Central memory CD8-positive, alpha-beta T cell (primary cell): Measurements from ENCODE around the gene C1QTNF4.

Source experiments
- ATAC-seq: fragments of 150-1000 bp; cut with Tn5 transposase; replicated peaks from 2 replicates; pipeline ENCODE4 v1.10.0; 2022; ENCODE audit warnings: mild to moderate bottlenecking, moderate FRiP score, moderate number of reproducible peaks; ENCODE audit not compliant: poor library complexity, severe bottlenecking; ENCODE audit errors: extremely low read depth
- DNase-seq, 2 donors: peaks; one replicate each; pipeline ENCODE4 v3.0.0; 2021; ENCODE audit warnings: low spot score in 2 of 2
- H3K27ac Mint-ChIP-seq: one replicate; pipeline ENCODE4 v1.8.0; 2022; ENCODE audit warnings: low read depth, mild to moderate bottlenecking, moderate library complexity, mixed read lengths
- H3K27me3 Mint-ChIP-seq: one replicate; pipeline ENCODE4 v1.8.0; 2022; ENCODE audit warnings: mixed read lengths
- H3K36me3 Mint-ChIP-seq: one replicate; pipeline ENCODE4 v1.8.0; 2022; ENCODE audit warnings: mild to moderate bottlenecking, moderate library complexity, mixed read lengths; ENCODE audit not compliant: insufficient read depth
- H3K4me1 Mint-ChIP-seq: one replicate; pipeline ENCODE4 v1.8.0; 2022; ENCODE audit warnings: mixed read lengths
- H3K4me3 Mint-ChIP-seq: one replicate; pipeline ENCODE4 v1.8.0; 2022; ENCODE audit warnings: mild to moderate bottlenecking, moderate library complexity, mixed read lengths
- H3K9me3 Mint-ChIP-seq: one replicate; pipeline ENCODE4 v1.8.0; 2022; ENCODE audit warnings: mixed read lengths

Gene C1QTNF4

GRCh38 chr11:47611348-47611794 lies 17.2 kb upstream of the C1QTNF4 start:
- Mint-ChIP-seq H3K4me1 (no peaks in the 10 kb centered on the region), H3K36me3 (peaks cover 5% of the 10 kb centered on the region), H3K27ac (no peak overlapping the region), H3K9me3 (no peaks in the 10 kb centered on the region), H3K27me3 (no peaks in the 10 kb centered on the region), H3K4me3 (no peak overlapping the region)
- DNase-seq (no peak), ATAC-seq (no peak)

- ATAC-seq (no peak), DNase-seq (no peak)
- no peaks in the 10 kb centered on the region for H3K4me1 Mint-ChIP-seq
- H3K27ac Mint-ChIP-seq = no peak overlapping the region
- peaks cover 1% of the 10 kb centered on the region for H3K36me3 Mint-ChIP-seq
- H3K27me3 Mint-ChIP-seq = no peaks in the 10 kb centered on the region
- no peak overlapping the region for H3K4me3 Mint-ChIP-seq
- H3K9me3 Mint-ChIP-seq = no peaks in the 10 kb centered on the region
These were observed 15.5 kb upstream of the C1QTNF4 start for GRCh38 chr11:47609675-47610074.

DNA sequence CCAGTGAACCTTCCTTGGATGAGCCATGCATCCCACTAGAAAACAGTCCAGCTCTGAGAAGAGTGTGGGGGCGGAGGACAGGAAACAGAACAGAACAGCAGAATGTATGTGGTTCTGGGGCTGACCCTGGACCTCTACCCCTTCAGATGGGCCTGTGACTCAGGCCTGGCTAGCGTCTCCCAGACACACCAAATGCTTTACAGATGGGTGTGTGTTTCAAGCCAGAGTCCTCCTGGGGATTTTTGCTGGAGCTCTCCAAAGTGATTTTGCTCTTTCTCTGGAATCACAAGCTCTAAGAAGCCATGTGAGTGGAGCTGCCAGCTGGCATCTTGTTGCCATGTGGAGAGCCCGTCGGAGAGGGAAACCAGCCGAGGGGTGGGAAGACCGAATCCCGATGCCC lies 13.2 kb upstream of the C1QTNF4 start:
- no peak overlapping the region for H3K27ac Mint-ChIP-seq
- peaks cover 2% of the 10 kb centered on the region for H3K36me3 Mint-ChIP-seq
- H3K27me3 Mint-ChIP-seq = no peaks in the 10 kb centered on the region
- no peak for ATAC-seq
- no peak overlapping the region for H3K4me3 Mint-ChIP-seq
- DNase-seq = no peak
- H3K4me1 Mint-ChIP-seq = no peaks in the 10 kb centered on the region
- no peaks in the 10 kb centered on the region for H3K9me3 Mint-ChIP-seq

DNA sequence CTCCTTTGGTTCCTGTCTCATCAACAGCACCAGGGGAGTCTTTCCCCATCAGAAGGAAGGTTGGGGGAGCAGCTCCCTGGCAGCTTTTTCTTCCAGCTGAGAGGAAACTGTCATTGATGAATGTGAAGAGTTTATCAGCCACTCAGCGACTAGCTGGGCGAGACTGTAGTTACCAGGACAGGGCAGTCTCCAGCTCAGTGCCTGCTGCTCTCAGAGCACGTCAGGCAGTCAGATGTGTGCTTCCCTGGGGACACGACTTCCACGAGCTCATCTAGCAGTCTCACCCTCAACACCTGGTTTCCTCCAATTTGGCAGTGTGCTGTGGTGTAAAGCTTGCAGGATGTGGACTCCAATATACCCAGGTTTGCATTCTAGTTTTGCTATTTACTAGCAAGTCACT lies 12.5 kb upstream of the C1QTNF4 start:
- H3K4me1 Mint-ChIP-seq = no peaks in the 10 kb centered on the region
- H3K36me3 Mint-ChIP-seq = peaks cover 2% of the 10 kb centered on the region
- no peaks in the 10 kb centered on the region for H3K27me3 Mint-ChIP-seq
- no peak overlapping the region for H3K27ac Mint-ChIP-seq
- H3K9me3 Mint-ChIP-seq = no peaks in the 10 kb centered on the region
- DNase-seq (no peak), ATAC-seq (no peak)
- H3K4me3 Mint-ChIP-seq = no peak overlapping the region

- Mint-ChIP-seq H3K9me3 (no peaks in the 10 kb centered on the region), H3K36me3 (peaks cover 2% of the 10 kb centered on the region), H3K27me3 (no peaks in the 10 kb centered on the region), H3K27ac (no peak overlapping the region), H3K4me3 (no peak overlapping the region), H3K4me1 (no peaks in the 10 kb centered on the region)
- no peak for ATAC-seq
- DNase-seq = no peak
These were observed 11.7 kb upstream of the C1QTNF4 start for GRCh38 chr11:47605921-47606320.

DNA sequence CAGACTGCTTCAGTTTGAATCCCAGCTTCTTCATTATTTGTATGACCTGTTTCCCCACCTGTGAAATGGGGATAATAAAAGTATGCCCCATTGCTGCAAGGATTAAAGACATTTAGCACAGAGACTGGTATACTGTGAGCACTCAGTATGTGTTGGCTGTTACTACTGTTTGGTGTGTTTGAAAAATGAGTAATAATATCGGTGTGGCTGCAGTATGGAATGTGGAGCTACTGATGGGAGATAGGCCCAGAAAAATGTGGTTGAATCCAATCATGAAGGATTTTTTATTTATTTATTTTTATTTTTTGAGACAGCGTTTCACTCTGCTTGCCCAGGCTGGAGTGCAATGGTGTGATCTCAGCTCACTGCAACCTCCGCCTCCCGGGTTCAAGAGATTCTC lies 9.1 kb upstream of the C1QTNF4 start:
- H3K9me3 Mint-ChIP-seq = no peaks in the 10 kb centered on the region
- no peak overlapping the region for H3K27ac Mint-ChIP-seq
- peaks cover 1% of the 10 kb centered on the region for H3K36me3 Mint-ChIP-seq
- no peak for ATAC-seq
- H3K27me3 Mint-ChIP-seq = no peaks in the 10 kb centered on the region
- H3K4me1 Mint-ChIP-seq = no peaks in the 10 kb centered on the region
- DNase-seq = no peak
- H3K4me3 Mint-ChIP-seq = no peak overlapping the region

DNA sequence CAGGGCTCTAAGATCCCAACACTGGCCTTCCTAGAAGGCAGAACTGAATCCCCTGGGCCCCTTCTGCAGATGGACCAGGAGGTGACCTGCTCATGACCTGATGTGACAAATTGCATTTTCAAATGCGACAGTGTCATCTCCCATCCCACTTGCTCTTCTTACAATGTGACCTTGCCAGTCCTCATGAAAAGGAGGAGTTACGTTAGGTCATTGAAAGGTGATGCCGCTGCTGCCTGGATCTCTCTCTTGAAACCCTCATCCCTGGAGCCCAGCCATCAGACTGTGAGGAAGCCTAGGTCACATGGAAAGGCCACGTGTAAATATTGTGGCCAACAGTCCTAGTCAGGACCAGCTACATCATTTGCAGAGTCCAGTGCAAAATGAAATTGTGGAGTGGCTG lies 5.7 kb upstream of the C1QTNF4 start:
- Mint-ChIP-seq H3K4me1 (no peaks in the 10 kb centered on the region), H3K36me3 (peaks cover 1% of the 10 kb centered on the region), H3K27me3 (peaks cover 14% of the 10 kb centered on the region), H3K27ac (no peak overlapping the region), H3K9me3 (no peaks in the 10 kb centered on the region), H3K4me3 (no peak overlapping the region)
- no peak for DNase-seq
- no peak for ATAC-seq

DNA sequence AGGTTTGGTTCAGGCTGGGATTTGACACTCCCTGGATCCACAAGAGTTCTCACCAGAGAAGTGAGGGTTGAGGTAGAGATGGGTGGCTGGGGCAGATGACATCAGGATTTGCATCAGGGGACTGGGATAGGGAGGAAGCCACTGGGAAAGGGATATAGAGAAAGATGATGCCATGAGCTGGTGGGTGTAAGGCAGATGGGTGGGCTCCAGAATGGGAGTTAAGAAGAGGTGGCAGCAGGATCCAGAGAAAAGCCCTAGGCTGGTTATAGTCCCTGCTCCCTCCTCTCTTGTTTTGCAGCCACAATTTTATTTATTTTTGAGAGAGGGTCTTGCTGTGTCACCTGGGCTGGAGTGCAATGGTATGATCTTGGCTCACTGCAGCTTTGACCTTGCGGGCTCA lies 1.8 kb upstream of the C1QTNF4 start:
- DNase-seq (no peak), ATAC-seq (no peak)
- no peaks in the 10 kb centered on the region for H3K9me3 Mint-ChIP-seq
- no peak overlapping the region for H3K27ac Mint-ChIP-seq
- no peaks in the 10 kb centered on the region for H3K36me3 Mint-ChIP-seq
- H3K4me3 Mint-ChIP-seq = no peak overlapping the region
- H3K4me1 Mint-ChIP-seq = no peaks in the 10 kb centered on the region
- H3K27me3 Mint-ChIP-seq = peaks cover 40% of the 10 kb centered on the region

GRCh38 chr11:47595029-47595428 lies 818 bp upstream of the C1QTNF4 start:
- DNase-seq = no peak
- no peaks in the 10 kb centered on the region for H3K4me1 Mint-ChIP-seq
- no peak for ATAC-seq

DNA sequence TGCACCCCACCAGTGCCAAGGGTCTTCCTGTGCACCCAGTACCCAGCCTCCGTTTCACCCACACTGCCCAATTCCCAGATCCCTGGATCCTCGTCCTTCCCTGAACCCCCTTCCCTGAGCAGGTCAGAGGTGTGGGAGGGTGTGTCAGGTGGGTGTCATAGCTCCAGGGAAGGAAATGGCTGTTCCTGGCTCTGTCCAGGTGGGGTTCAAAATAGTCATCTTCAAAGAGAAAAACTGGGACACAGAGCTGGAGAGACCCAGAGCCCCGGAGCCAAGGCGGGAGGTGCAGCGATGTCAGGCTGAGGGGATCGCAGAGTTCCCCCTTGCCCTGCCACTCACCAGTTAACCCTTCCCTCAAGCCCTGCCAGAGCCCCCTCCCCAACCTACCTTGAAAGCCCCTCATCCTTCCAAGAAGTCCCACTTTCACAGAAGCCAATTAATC lies 698 bp downstream of the C1QTNF4 start:
- Mint-ChIP-seq H3K36me3 (peaks cover 3% of the 10 kb centered on the region), H3K27ac (no peak overlapping the region), H3K4me3 (no peak overlapping the region), H3K4me1 (no peaks in the 10 kb centered on the region), H3K27me3 (peaks cover 40% of the 10 kb centered on the region), H3K9me3 (no peaks in the 10 kb centered on the region)
- DNase-seq (no peak), ATAC-seq (no peak)

More at GRCh38 chr11:47595029-47595428, 818 bp upstream of the C1QTNF4 start:
- Mint-ChIP-seq H3K27me3 (peaks cover 40% of the 10 kb centered on the region), H3K27ac (no peak overlapping the region), H3K9me3 (no peaks in the 10 kb centered on the region), H3K4me3 (no peak overlapping the region), H3K36me3 (no peaks in the 10 kb centered on the region)

DNA sequence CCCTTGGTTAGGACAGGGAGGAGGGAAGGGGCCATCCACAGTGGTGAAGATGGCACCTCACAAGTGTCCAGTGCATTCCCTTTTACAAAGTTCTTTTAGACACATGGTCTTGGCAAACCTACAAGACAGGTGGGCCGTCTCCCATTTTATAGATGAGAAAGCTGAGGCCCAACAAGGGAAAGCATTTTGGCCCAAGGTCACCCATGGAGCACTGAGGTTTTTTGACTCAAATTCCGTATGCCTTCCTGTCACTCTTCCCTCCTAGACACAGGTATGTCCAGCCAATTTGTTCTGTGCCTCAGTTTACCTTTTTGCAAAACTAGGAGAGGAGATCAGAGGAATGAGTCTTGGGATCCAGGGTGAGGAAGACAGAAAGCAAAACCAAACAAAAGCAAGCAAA lies 1.2 kb downstream of the C1QTNF4 start:
- ATAC-seq (no peak), DNase-seq (no peak)
- H3K27ac Mint-ChIP-seq = no peak overlapping the region
- H3K4me1 Mint-ChIP-seq = no peaks in the 10 kb centered on the region
- H3K27me3 Mint-ChIP-seq = peaks cover 40% of the 10 kb centered on the region
- H3K36me3 Mint-ChIP-seq = peaks cover 5% of the 10 kb centered on the region
- no peaks in the 10 kb centered on the region for H3K9me3 Mint-ChIP-seq
- no peak overlapping the region for H3K4me3 Mint-ChIP-seq

DNA sequence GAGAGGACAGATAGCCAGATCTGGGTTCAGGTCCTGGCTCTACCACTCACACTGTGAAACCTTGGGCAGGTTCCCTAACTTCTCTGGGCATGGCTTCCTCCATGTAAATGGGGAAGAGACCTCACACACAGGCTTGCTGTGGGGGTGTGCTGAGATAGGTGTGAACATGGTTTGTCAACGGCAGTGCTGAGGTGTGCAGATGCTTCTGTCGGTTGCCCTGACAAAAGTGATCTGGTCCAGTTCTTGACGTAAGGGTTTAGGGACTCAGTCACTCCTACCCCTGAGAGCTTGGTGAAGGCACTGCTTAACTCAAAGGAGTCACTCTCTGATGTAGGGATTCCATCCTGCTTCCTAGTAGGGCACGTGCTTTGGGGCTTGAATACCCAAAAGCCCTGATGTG lies 2.0 kb downstream of the C1QTNF4 start:
- no peaks in the 10 kb centered on the region for H3K9me3 Mint-ChIP-seq
- DNase-seq (no peak), ATAC-seq (no peak)
- no peaks in the 10 kb centered on the region for H3K4me1 Mint-ChIP-seq
- H3K36me3 Mint-ChIP-seq = peaks cover 6% of the 10 kb centered on the region
- H3K27me3 Mint-ChIP-seq = peaks cover 40% of the 10 kb centered on the region
- no peak overlapping the region for H3K27ac Mint-ChIP-seq
- no peak overlapping the region for H3K4me3 Mint-ChIP-seq

- Mint-ChIP-seq H3K27ac (no peak overlapping the region), H3K4me1 (no peaks in the 10 kb centered on the region), H3K9me3 (no peaks in the 10 kb centered on the region), H3K36me3 (peaks cover 6% of the 10 kb centered on the region), H3K27me3 (peaks cover 40% of the 10 kb centered on the region), H3K4me3 (no peak overlapping the region)
- ATAC-seq = no peak
- no peak for DNase-seq
These were observed 2.4 kb downstream of the C1QTNF4 start for GRCh38 chr11:47591764-47592163.
